Thyroid gland (tissue), 4 donors: ENCODE data around the gene OR51B5.

Source experiments
- POLR2A ChIP-seq, 2 donors: fragments of 450-650 bp; IDR thresholded peaks; one replicate each; pipeline ENCODE4 v1.6.1; 2017; ENCODE audit warnings: antibody characterized with exemption in 2 of 2, mild to moderate bottlenecking in 2 of 2, moderate library complexity in 1 of 2
- TF ChIP-seq, protein P1 (sequence below), 6 experiments: fragments of 200-600 bp in 3 of 6; fragments of 450-650 bp in 3 of 6; sonication (generic) in 3 of 6; IDR thresholded peaks; one replicate each; pipeline ENCODE4 v1.5.1; 2016 to 2019; ENCODE audit warnings: antibody characterized with exemption in 6 of 6, mild to moderate bottlenecking in 2 of 6, inconsistent platforms in 1 of 6, moderate library complexity in 1 of 6

- no peak for TF ChIP-seq POLR2A (IDR thresholded peaks at IDR 0.05)
- TF ChIP-seq, protein P1, sequence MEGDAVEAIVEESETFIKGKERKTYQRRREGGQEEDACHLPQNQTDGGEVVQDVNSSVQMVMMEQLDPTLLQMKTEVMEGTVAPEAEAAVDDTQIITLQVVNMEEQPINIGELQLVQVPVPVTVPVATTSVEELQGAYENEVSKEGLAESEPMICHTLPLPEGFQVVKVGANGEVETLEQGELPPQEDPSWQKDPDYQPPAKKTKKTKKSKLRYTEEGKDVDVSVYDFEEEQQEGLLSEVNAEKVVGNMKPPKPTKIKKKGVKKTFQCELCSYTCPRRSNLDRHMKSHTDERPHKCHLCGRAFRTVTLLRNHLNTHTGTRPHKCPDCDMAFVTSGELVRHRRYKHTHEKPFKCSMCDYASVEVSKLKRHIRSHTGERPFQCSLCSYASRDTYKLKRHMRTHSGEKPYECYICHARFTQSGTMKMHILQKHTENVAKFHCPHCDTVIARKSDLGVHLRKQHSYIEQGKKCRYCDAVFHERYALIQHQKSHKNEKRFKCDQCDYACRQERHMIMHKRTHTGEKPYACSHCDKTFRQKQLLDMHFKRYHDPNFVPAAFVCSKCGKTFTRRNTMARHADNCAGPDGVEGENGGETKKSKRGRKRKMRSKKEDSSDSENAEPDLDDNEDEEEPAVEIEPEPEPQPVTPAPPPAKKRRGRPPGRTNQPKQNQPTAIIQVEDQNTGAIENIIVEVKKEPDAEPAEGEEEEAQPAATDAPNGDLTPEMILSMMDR (IDR thresholded peaks at IDR 0.05): no peak
These were observed 32.9 kb downstream of the OR51B5 start for GRCh38 chr11:5310423-5310822.
